Measurements from ENCODE around the gene ANKRD27. TPM values are rescaled to one million over a fixed set of nuclear protein-coding genes. Genes with fewer than 3 reads are reported as not detected.

Gene ANKRD27
- polyA plus RNA-seq, 1 experiment: 25.7 TPM

- ChIA-PET CTCF (no interaction called here), POLR2A (no interaction called here)
- no peak for TF ChIP-seq CTCF (IDR thresholded peaks at IDR 0.05; ENCODE audit: insufficient read depth, low read depth, low read length)
Measured at GRCh38 chr19:32682317-32682716, 7.3 kb upstream of the ANKRD27 start.

GRCh38 chr19:32680986-32681385, 6.0 kb upstream of the ANKRD27 start:
- ChIA-PET CTCF (interaction anchor here (0.7 to 1.0 kb wide), 3 partner anchors 32 to 393 kb away, joined by 3 to 5 read pairs (median 3); no protein-coding TSS in a partner anchor), POLR2A (no interaction called here)
- no peak for DNase-seq (ENCODE audit: low read depth)
- no peak overlapping the region for H3K4me3 ChIP-seq (ENCODE audit: low read depth, low read length)
- peaks cover 16% of the 10 kb centered on the region for H3K27me3 ChIP-seq (ENCODE audit: control insufficient read depth, insufficient read depth, low read length)
- TF ChIP-seq CTCF (IDR thresholded peaks at IDR 0.05; ENCODE audit: insufficient read depth, low read depth, low read length): no peak
- no peaks in the 10 kb centered on the region for H3K36me3 ChIP-seq (ENCODE audit: control insufficient read depth, insufficient read depth, low read length)

More at GRCh38 chr19:32682317-32682716, 7.3 kb upstream of the ANKRD27 start:
- Histone ChIP-seq H3K4me3 (ENCODE audit: low read depth, low read length) (no peak overlapping the region), H3K27me3 (ENCODE audit: control insufficient read depth, insufficient read depth, low read length) (peaks cover 4% of the 10 kb centered on the region), H3K36me3 (ENCODE audit: control insufficient read depth, insufficient read depth, low read length) (no peaks in the 10 kb centered on the region)
- DNase-seq (ENCODE audit: low read depth): no peak

GRCh38 chr19:32677657-32678056, 2.7 kb upstream of the ANKRD27 start:
- no peak for TF ChIP-seq CTCF (IDR thresholded peaks at IDR 0.05; ENCODE audit: insufficient read depth, low read depth, low read length)
- peaks cover 18% of the 10 kb centered on the region for H3K27me3 ChIP-seq (ENCODE audit: control insufficient read depth, insufficient read depth, low read length)
- no peak overlapping the region for H3K4me3 ChIP-seq (ENCODE audit: low read depth, low read length)
- DNase-seq (ENCODE audit: low read depth): no peak
- ChIA-PET CTCF (interaction anchor here (0.8 kb wide), 1 partner anchor 13 kb away, joined by 3 read pairs; no protein-coding TSS in a partner anchor), POLR2A (no interaction called here)
- H3K36me3 ChIP-seq (ENCODE audit: control insufficient read depth, insufficient read depth, low read length): no peaks in the 10 kb centered on the region

GRCh38 chr19:32676895-32677359, 1.9 kb upstream of the ANKRD27 start:
- POLR2A ChIA-PET: no interaction called here
- no peak for DNase-seq (ENCODE audit: low read depth)
- Histone ChIP-seq H3K27me3 (ENCODE audit: control insufficient read depth, insufficient read depth, low read length) (peaks cover 18% of the 10 kb centered on the region), H3K4me3 (ENCODE audit: low read depth, low read length) (no peak overlapping the region), H3K36me3 (ENCODE audit: control insufficient read depth, insufficient read depth, low read length) (no peaks in the 10 kb centered on the region)
- no peak for TF ChIP-seq CTCF (IDR thresholded peaks at IDR 0.05; ENCODE audit: insufficient read depth, low read depth, low read length)
- CTCF ChIA-PET: no interaction called here

GRCh38 chr19:32676186-32676894, 1.4 kb upstream of the ANKRD27 start:
- DNase-seq (ENCODE audit: low read depth): no peak
- Histone ChIP-seq H3K27me3 (ENCODE audit: control insufficient read depth, insufficient read depth, low read length) (peaks cover 18% of the 10 kb centered on the region), H3K36me3 (ENCODE audit: control insufficient read depth, insufficient read depth, low read length) (no peaks in the 10 kb centered on the region), H3K4me3 (ENCODE audit: low read depth, low read length) (peak overlapping the region; percentile 96)
- TF ChIP-seq CTCF (IDR thresholded peaks at IDR 0.05; ENCODE audit: insufficient read depth, low read depth, low read length): no peak
- CTCF ChIA-PET: interaction anchor here (1.6 kb wide), 1 partner anchor 15 kb away, joined by 6 read pairs; the partner anchor contains the start of gene NUDT19
- POLR2A ChIA-PET: no interaction called here
